Neural crest cell (in vitro differentiated cells): ENCODE results near the gene ETFRF1. TPM values are rescaled to one million over a fixed set of nuclear protein-coding genes. Genes with fewer than 3 reads are reported as not detected.

Experiments
- DNase-seq: peaks from one replicate; pipeline ENCODE4 v3.0.0; 2021; ENCODE audit warnings: low read depth, mixed read lengths, low spot score
- H3K27ac Mint-ChIP-seq: one replicate; pipeline ENCODE4 v1.8.0; 2021; ENCODE audit warnings: mild to moderate bottlenecking, mixed read lengths; ENCODE audit not compliant: unreplicated experiment
- H3K27me3 Mint-ChIP-seq: 2 replicates; pipeline ENCODE4 v1.8.0; 2021; ENCODE audit warnings: low read depth, mild to moderate bottlenecking, mixed read lengths
- H3K36me3 Mint-ChIP-seq: 2 replicates; pipeline ENCODE4 v1.8.0; 2021; ENCODE audit warnings: low read depth, mild to moderate bottlenecking, mixed read lengths
- H3K4me1 Mint-ChIP-seq: 2 replicates; pipeline ENCODE4 v1.8.0; 2021; ENCODE audit warnings: mixed read lengths
- H3K4me3 Mint-ChIP-seq: one replicate; pipeline ENCODE4 v1.8.0; 2021; ENCODE audit warnings: mild to moderate bottlenecking, mixed read lengths
- H3K9me3 Mint-ChIP-seq: 2 replicates; pipeline ENCODE4 v1.8.0; 2021; ENCODE audit warnings: mixed read lengths
- CTCF ChIP-seq: fragments of 200-600 bp; sonication (generic); conservative IDR thresholded peaks from 2 replicates; pipeline ENCODE4 v1.5.0; 2021; ENCODE audit warnings: antibody characterized with exemption, mild to moderate bottlenecking
- total RNA-seq: library from RNA; stranded (reverse); gene quantifications from 2 replicates; pipeline ENCODE4 v1.2.1, GENCODE V29; 2021

Gene ETFRF1
- total RNA-seq, 1 donor from 2014 or later, result 14.1 TPM

- no peak for DNase-seq
- TF ChIP-seq CTCF, result no peak
- H3K9me3 Mint-ChIP-seq, result no peaks in the 10 kb centered on the region
- H3K4me1 Mint-ChIP-seq, result no peaks in the 10 kb centered on the region
- no peaks in the 10 kb centered on the region for H3K36me3 Mint-ChIP-seq
- no peak overlapping the region for H3K27ac Mint-ChIP-seq
- H3K27me3 Mint-ChIP-seq, result peaks cover 6% of the 10 kb centered on the region
- no peak overlapping the region for H3K4me3 Mint-ChIP-seq
These were observed 8.1 kb upstream of the ETFRF1 start for GRCh38 chr12:25186788-25187402.

GRCh38 chr12:25187781-25188180, 7.3 kb upstream of the ETFRF1 start:
- Mint-ChIP-seq H3K4me3 (no peak overlapping the region), H3K36me3 (no peaks in the 10 kb centered on the region), H3K27ac (no peak overlapping the region), H3K4me1 (no peaks in the 10 kb centered on the region), H3K27me3 (peaks cover 6% of the 10 kb centered on the region), H3K9me3 (no peaks in the 10 kb centered on the region)
- DNase-seq, result no peak
- TF ChIP-seq CTCF, result no peak

GRCh38 chr12:25189656-25190055, 5.4 kb upstream of the ETFRF1 start:
- Mint-ChIP-seq H3K27me3 (no peaks in the 10 kb centered on the region), H3K9me3 (no peaks in the 10 kb centered on the region), H3K4me1 (peaks cover 5% of the 10 kb centered on the region), H3K4me3 (no peak overlapping the region), H3K36me3 (no peaks in the 10 kb centered on the region), H3K27ac (no peak overlapping the region)
- DNase-seq, result no peak
- TF ChIP-seq CTCF, result no peak

- TF ChIP-seq CTCF, result no peak
- Mint-ChIP-seq H3K27me3 (no peaks in the 10 kb centered on the region), H3K4me3 (no peak overlapping the region), H3K36me3 (no peaks in the 10 kb centered on the region), H3K9me3 (no peaks in the 10 kb centered on the region), H3K4me1 (peaks cover 16% of the 10 kb centered on the region), H3K27ac (no peak overlapping the region)
- DNase-seq, result no peak
These were observed 4.2 kb upstream of the ETFRF1 start for GRCh38 chr12:25190793-25191192.

- Mint-ChIP-seq H3K9me3 (no peaks in the 10 kb centered on the region), H3K36me3 (no peaks in the 10 kb centered on the region), H3K27ac (no peak overlapping the region), H3K4me3 (peak overlapping the region; percentile 97), H3K27me3 (no peaks in the 10 kb centered on the region), H3K4me1 (peaks cover 20% of the 10 kb centered on the region)
- no peak for DNase-seq
- TF ChIP-seq CTCF, result no peak
These were observed 823 bp upstream of the ETFRF1 start for GRCh38 chr12:25194214-25194613.
